GM23338 (cell line): ENCODE measurements around the gene ATP4B. TPM values are rescaled to one million over a fixed set of nuclear protein-coding genes. Genes with fewer than 3 reads are reported as not detected.

Experiments
- ATAC-seq: fragments of 200-7000 bp; cut with Tn5 transposase; 3 replicates; pipeline ENCODE4 v1.9.1; 2020
- DNase-seq: peaks from one replicate; pipeline ENCODE4 v3.0.0-alpha.2; 2015; ENCODE audit warnings: low spot score
- H2AFZ ChIP-seq: fragments of 200-600 bp; sonication (generic); 2 replicates; pipeline ENCODE4 v1.8.0; 2016; ENCODE audit warnings: antibody characterized with exemption, mild to moderate bottlenecking, moderate library complexity
- H3F3A ChIP-seq: fragments of 200-600 bp; sonication (generic); replicated peaks from 2 replicates; pipeline ENCODE4 v1.8.0; 2017; ENCODE audit warnings: antibody characterized with exemption, mixed run types, low read depth
- H3K27ac ChIP-seq: fragments of 200-600 bp; sonication (generic); 2 replicates; pipeline ENCODE4 v1.6.1; 2016; ENCODE audit warnings: low read depth
- H3K27me3 ChIP-seq: fragments of 200-600 bp; sonication (generic); 2 replicates; pipeline ENCODE4 v1.8.0; 2016; ENCODE audit warnings: mild to moderate bottlenecking, mixed run types, moderate library complexity; ENCODE audit not compliant: insufficient read depth
- H3K36me3 ChIP-seq: fragments of 200-600 bp; sonication (generic); 2 replicates; pipeline ENCODE4 v1.8.0; 2016; ENCODE audit warnings: mild to moderate bottlenecking; ENCODE audit not compliant: insufficient read depth
- H3K4me1 ChIP-seq: fragments of 200-600 bp; sonication (generic); 2 replicates; pipeline ENCODE4 v1.8.0; 2016; ENCODE audit warnings: mild to moderate bottlenecking, moderate library complexity; ENCODE audit not compliant: insufficient read depth
- H3K4me2 ChIP-seq: fragments of 200-600 bp; sonication (generic); 2 replicates; pipeline ENCODE4 v1.7.1; 2017; ENCODE audit warnings: mixed run types
- H3K4me3 ChIP-seq: fragments of 200-600 bp; sonication (generic); 2 replicates; pipeline ENCODE4 v1.6.1; 2016; ENCODE audit warnings: mixed run types
- H3K79me2 ChIP-seq: fragments of 200-600 bp; sonication (generic); replicated peaks from 2 replicates; pipeline ENCODE4 v1.8.0; 2017; ENCODE audit warnings: mild to moderate bottlenecking; ENCODE audit not compliant: insufficient read depth
- H3K9me2 ChIP-seq: fragments of 200-600 bp; sonication (generic); 2 replicates; pipeline ENCODE4 v1.8.0; 2017; ENCODE audit not compliant: insufficient read depth
- H4K20me1 ChIP-seq: fragments of 200-600 bp; sonication (generic); replicated peaks from 2 replicates; pipeline ENCODE4 v1.8.0; 2017; ENCODE audit warnings: mild to moderate bottlenecking; ENCODE audit not compliant: insufficient read depth
- H3K27ac Mint-ChIP-seq: 2 replicates; pipeline ENCODE4 v1.8.0; 2020; ENCODE audit warnings: inconsistent platforms, mild to moderate bottlenecking, moderate library complexity, mixed read lengths
- H3K27me3 Mint-ChIP-seq: 3 replicates; pipeline ENCODE4 v1.8.0; 2022; ENCODE audit warnings: low read depth, mild to moderate bottlenecking, moderate library complexity, mixed read lengths, inconsistent platforms; ENCODE audit not compliant: insufficient read depth, poor library complexity
- H3K36me3 Mint-ChIP-seq: 3 replicates; pipeline ENCODE4 v1.8.0; 2021; ENCODE audit warnings: low read depth, mild to moderate bottlenecking, inconsistent platforms, moderate library complexity, mixed read lengths
- H3K4me1 Mint-ChIP-seq: 3 replicates; pipeline ENCODE4 v1.8.0; 2020; ENCODE audit warnings: mild to moderate bottlenecking, inconsistent platforms, mixed read lengths
- H3K4me3 Mint-ChIP-seq: 3 replicates; pipeline ENCODE4 v1.8.0; 2021; ENCODE audit warnings: moderate library complexity, mild to moderate bottlenecking, inconsistent platforms, mixed read lengths
- H3K9me3 Mint-ChIP-seq: 3 replicates; pipeline ENCODE4 v1.8.0; 2020; ENCODE audit warnings: moderate library complexity, mild to moderate bottlenecking, inconsistent platforms, mixed read lengths
- EZH2phosphoT487 ChIP-seq: fragments of 200-600 bp; sonication (generic); IDR thresholded peaks from one replicate; pipeline ENCODE4 v1.8.1; 2018; ENCODE audit warnings: antibody characterized with exemption; ENCODE audit not compliant: unreplicated experiment
- POLR2AphosphoS5 ChIP-seq: IDR thresholded peaks from 2 replicates; pipeline ENCODE4 v1.6.1; 2016; ENCODE audit warnings: antibody characterized with exemption, low read depth
- ZNF114 ChIP-seq: fragments of 250-450 bp; sonication (Bioruptor Pico); IDR thresholded peaks from 2 replicates; pipeline ENCODE4 v1.5.0; 2020; ENCODE audit warnings: mild to moderate bottlenecking, moderate library complexity
- polyA plus RNA-seq: library from polyadenylated mRNA; unstranded; fragments of >200 nt; fragmentation: Nextera tagmentation; extraction: Ambion mirVana; gene quantifications from 2 replicates; pipeline ENCODE4 v1.2.1, GENCODE V29; 2016
- total RNA-seq: library from RNA; depleted of rRNA; stranded (reverse); fragments of >200 nt; shearing (Covaris generic); gene quantifications from 2 replicates; pipeline ENCODE4 v1.2.3, GENCODE V29; 2014
- TF ChIP-seq, protein P1 (sequence below): fragments of 250-450 bp; sonication (Bioruptor Pico); IDR thresholded peaks from 2 replicates; pipeline ENCODE4 v1.5.0; 2020; ENCODE audit warnings: mild to moderate bottlenecking, moderate library complexity
- TF ChIP-seq, protein P2 (sequence below): IDR thresholded peaks from 2 replicates; pipeline ENCODE4 v1.6.1; 2016; ENCODE audit warnings: antibody characterized with exemption

ATP4B gene
- total and polyA plus RNA-seq, 2 experiments from 2014 or later: not detected

DNA sequence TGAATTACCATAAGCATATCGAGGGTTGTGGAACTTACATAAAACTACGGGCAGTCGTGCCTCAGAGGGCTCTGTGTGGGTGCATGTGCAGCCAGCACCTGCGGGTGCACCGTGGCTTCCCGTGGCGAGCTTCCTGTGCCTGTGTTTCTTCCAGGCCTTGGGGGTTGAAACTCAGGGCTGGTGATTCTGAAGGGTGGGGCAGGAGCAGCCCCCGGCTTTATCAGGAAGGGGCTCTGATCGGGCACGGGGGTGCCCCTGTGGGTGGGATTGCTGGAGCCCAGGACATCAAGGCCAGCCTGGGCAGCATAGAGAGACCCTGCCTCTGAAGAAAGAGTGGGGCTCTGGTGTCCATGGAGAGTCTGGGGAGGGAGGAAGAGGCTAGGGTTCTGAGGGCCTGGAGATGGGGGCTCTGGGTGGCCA, 11.1 kb downstream of the ATP4B start:
- Histone ChIP-seq H3F3A (no peaks in the 10 kb centered on the region), H3K9me2 (no peaks in the 10 kb centered on the region), H3K4me3 (no peak overlapping the region), H3K27me3 (no peaks in the 10 kb centered on the region), H3K4me2 (no peak overlapping the region), H3K27ac (no peak overlapping the region), H3K79me2 (no peaks in the 10 kb centered on the region), H2AFZ (no peak overlapping the region), H4K20me1 (no peaks in the 10 kb centered on the region), H3K36me3 (no peaks in the 10 kb centered on the region), H3K4me1 (no peaks in the 10 kb centered on the region)
- H3K36me3 Mint-ChIP-seq: peaks cover 33% of the 10 kb centered on the region
- no peak overlapping the region for H3K4me3 Mint-ChIP-seq
- ATAC-seq (no peak), DNase-seq (no peak)
- H3K27me3 Mint-ChIP-seq: peaks cover 13% of the 10 kb centered on the region
- peaks cover 7% of the 10 kb centered on the region; the same call in 2 of the 3 replicates for H3K4me1 Mint-ChIP-seq
- TF ChIP-seq, protein P1, sequence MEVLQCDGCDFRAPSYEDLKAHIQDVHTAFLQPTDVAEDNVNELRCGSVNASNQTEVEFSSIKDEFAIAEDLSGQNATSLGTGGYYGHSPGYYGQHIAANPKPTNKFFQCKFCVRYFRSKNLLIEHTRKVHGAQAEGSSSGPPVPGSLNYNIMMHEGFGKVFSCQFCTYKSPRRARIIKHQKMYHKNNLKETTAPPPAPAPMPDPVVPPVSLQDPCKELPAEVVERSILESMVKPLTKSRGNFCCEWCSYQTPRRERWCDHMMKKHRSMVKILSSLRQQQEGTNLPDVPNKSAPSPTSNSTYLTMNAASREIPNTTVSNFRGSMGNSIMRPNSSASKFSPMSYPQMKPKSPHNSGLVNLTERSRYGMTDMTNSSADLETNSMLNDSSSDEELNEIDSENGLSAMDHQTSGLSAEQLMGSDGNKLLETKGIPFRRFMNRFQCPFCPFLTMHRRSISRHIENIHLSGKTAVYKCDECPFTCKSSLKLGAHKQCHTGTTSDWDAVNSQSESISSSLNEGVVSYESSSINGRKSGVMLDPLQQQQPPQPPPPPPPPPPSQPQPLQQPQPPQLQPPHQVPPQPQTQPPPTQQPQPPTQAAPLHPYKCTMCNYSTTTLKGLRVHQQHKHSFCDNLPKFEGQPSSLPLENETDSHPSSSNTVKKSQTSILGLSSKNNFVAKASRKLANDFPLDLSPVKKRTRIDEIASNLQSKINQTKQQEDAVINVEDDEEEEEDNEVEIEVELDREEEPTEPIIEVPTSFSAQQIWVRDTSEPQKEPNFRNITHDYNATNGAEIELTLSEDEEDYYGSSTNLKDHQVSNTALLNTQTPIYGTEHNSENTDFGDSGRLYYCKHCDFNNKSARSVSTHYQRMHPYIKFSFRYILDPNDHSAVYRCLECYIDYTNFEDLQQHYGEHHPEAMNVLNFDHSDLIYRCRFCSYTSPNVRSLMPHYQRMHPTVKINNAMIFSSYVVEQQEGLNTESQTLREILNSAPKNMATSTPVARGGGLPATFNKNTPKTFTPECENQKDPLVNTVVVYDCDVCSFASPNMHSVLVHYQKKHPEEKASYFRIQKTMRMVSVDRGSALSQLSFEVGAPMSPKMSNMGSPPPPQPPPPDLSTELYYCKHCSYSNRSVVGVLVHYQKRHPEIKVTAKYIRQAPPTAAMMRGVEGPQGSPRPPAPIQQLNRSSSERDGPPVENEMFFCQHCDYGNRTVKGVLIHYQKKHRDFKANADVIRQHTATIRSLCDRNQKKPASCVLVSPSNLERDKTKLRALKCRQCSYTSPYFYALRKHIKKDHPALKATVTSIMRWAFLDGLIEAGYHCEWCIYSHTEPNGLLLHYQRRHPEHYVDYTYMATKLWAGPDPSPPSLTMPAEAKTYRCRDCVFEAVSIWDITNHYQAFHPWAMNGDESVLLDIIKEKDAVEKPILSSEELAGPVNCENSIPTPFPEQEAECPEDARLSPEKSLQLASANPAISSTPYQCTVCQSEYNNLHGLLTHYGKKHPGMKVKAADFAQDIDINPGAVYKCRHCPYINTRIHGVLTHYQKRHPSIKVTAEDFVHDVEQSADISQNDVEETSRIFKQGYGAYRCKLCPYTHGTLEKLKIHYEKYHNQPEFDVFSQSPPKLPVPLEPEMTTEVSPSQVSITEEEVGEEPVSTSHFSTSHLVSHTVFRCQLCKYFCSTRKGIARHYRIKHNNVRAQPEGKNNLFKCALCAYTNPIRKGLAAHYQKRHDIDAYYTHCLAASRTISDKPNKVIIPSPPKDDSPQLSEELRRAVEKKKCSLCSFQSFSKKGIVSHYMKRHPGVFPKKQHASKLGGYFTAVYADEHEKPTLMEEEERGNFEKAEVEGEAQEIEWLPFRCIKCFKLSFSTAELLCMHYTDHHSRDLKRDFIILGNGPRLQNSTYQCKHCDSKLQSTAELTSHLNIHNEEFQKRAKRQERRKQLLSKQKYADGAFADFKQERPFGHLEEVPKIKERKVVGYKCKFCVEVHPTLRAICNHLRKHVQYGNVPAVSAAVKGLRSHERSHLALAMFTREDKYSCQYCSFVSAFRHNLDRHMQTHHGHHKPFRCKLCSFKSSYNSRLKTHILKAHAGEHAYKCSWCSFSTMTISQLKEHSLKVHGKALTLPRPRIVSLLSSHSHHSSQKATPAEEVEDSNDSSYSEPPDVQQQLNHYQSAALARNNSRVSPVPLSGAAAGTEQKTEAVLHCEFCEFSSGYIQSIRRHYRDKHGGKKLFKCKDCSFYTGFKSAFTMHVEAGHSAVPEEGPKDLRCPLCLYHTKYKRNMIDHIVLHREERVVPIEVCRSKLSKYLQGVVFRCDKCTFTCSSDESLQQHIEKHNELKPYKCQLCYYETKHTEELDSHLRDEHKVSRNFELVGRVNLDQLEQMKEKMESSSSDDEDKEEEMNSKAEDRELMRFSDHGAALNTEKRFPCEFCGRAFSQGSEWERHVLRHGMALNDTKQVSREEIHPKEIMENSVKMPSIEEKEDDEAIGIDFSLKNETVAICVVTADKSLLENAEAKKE: no peak
- TF ChIP-seq ZNF114: no peak
- TF ChIP-seq, protein P2, sequence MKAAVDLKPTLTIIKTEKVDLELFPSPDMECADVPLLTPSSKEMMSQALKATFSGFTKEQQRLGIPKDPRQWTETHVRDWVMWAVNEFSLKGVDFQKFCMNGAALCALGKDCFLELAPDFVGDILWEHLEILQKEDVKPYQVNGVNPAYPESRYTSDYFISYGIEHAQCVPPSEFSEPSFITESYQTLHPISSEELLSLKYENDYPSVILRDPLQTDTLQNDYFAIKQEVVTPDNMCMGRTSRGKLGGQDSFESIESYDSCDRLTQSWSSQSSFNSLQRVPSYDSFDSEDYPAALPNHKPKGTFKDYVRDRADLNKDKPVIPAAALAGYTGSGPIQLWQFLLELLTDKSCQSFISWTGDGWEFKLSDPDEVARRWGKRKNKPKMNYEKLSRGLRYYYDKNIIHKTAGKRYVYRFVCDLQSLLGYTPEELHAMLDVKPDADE: no peak
- TF ChIP-seq EZH2phosphoT487: no peak
- no peak for TF ChIP-seq POLR2AphosphoS5
- peaks cover 24% of the 10 kb centered on the region; the same call in 2 of the 3 replicates for H3K9me3 Mint-ChIP-seq
- no peak overlapping the region for H3K27ac Mint-ChIP-seq

DNA sequence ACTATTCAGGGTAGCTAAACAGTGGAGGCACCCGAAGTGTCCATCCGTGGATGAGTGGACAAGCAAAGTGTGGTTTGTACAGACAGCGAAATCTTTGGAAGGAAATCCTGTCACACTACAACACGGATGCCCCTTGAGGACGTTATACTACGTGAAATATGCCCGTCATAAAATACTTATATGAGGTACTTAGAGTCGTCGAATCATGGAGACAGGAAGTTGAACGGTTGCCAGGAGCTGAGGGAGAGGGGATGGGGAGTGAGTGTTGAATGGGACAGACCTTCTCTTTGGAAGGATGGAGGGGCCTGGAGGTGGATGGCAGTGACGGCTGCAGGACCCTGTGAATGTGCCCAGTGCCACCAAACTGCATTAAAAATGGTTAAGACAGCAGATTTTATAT, 11.6 kb downstream of the ATP4B start:
- H3K4me1 ChIP-seq: no peaks in the 10 kb centered on the region
- H3K9me3 Mint-ChIP-seq: peaks cover 30% of the 10 kb centered on the region; the same call in 2 of the 3 replicates
- H3K79me2 ChIP-seq: no peaks in the 10 kb centered on the region
- H3K4me3 Mint-ChIP-seq: no peak overlapping the region
- no peak for ATAC-seq
- H3K36me3 ChIP-seq: peaks cover under 1% of the 10 kb centered on the region
- H3K27me3 Mint-ChIP-seq: peaks cover 13% of the 10 kb centered on the region
- H3K4me1 Mint-ChIP-seq: peaks cover 7% of the 10 kb centered on the region; the same call in 2 of the 3 replicates
- no peak for DNase-seq
- H2AFZ ChIP-seq: no peak overlapping the region
- no peaks in the 10 kb centered on the region for H3K9me2 ChIP-seq
- no peaks in the 10 kb centered on the region for H4K20me1 ChIP-seq
- no peak overlapping the region for H3K4me2 ChIP-seq
- no peaks in the 10 kb centered on the region for H3F3A ChIP-seq
- H3K27ac ChIP-seq: no peak overlapping the region
- no peaks in the 10 kb centered on the region for H3K27me3 ChIP-seq
- H3K27ac Mint-ChIP-seq: no peak overlapping the region
- peaks cover 39% of the 10 kb centered on the region for H3K36me3 Mint-ChIP-seq
- no peak overlapping the region for H3K4me3 ChIP-seq
- TF ChIP-seq, protein P1: no peak
